DND-41 (cell line): ENCODE data around the gene XYLT1.

Experiments used
- ATAC-seq: fragments of 200-7000 bp; cut with Tn5 transposase; 3 replicates; pipeline ENCODE4 v1.9.1; 2021; ENCODE audit warnings: low read depth; ENCODE audit not compliant: insufficient read depth
- DNase-seq: peaks from one replicate; pipeline ENCODE4 v3.0.0-alpha.2; 2020
- H2AFZ ChIP-seq: 2 replicates; pipeline ENCODE4 v1.6.0; 2012; ENCODE audit warnings: low read depth, low read length
- H3K27ac ChIP-seq: 2 replicates; pipeline ENCODE4 v1.5.1; 2012; ENCODE audit warnings: low read length, inconsistent platforms
- H3K27me3 ChIP-seq: fragments of 200-600 bp; sonication (generic); 2 replicates; pipeline ENCODE4 v1.6.0; 2012; ENCODE audit warnings: low read length, mild to moderate bottlenecking, inconsistent platforms; ENCODE audit not compliant: insufficient read depth, poor library complexity
- H3K36me3 ChIP-seq: 2 replicates; pipeline ENCODE4 v1.5.1; 2012; ENCODE audit warnings: low read length, inconsistent platforms; ENCODE audit not compliant: insufficient read depth
- H3K4me1 ChIP-seq: 2 replicates; pipeline ENCODE4 v1.5.1; 2012; ENCODE audit warnings: mild to moderate bottlenecking, low read length; ENCODE audit not compliant: insufficient read depth
- H3K4me2 ChIP-seq: 2 replicates; pipeline ENCODE4 v1.6.0; 2012; ENCODE audit warnings: mild to moderate bottlenecking, moderate library complexity, low read length, inconsistent platforms; ENCODE audit not compliant: insufficient read depth
- H3K4me3 ChIP-seq, 2 experiments: fragments of 200-600 bp in 1 of 2; shearing (Covaris generic) in 1 of 2; 2 replicates each; pipeline ENCODE4 v1.5.1; 2012 to 2016; ENCODE audit warnings: inconsistent platforms in 2 of 2, low read length in 2 of 2, mild to moderate bottlenecking in 2 of 2, low read depth in 1 of 2, moderate library complexity in 1 of 2
- H3K79me2 ChIP-seq: 2 replicates; pipeline ENCODE4 v1.6.0; 2012; ENCODE audit warnings: low read length, inconsistent platforms; ENCODE audit not compliant: insufficient read depth
- H3K9ac ChIP-seq: 2 replicates; pipeline ENCODE4 v1.6.0; 2012; ENCODE audit warnings: low read depth, mild to moderate bottlenecking, inconsistent platforms, low read length, moderate library complexity
- H3K9me3 ChIP-seq: 2 replicates; pipeline ENCODE4 v1.5.1; 2012; ENCODE audit warnings: low read length, moderate library complexity, mild to moderate bottlenecking, inconsistent platforms; ENCODE audit not compliant: insufficient read depth, severe bottlenecking
- H4K20me1 ChIP-seq: 2 replicates; pipeline ENCODE4 v1.6.0; 2012; ENCODE audit warnings: low read length; ENCODE audit not compliant: insufficient read depth
- CTCF ChIP-seq: IDR thresholded peaks from 2 replicates; pipeline ENCODE4 v1.5.1; 2012; ENCODE audit warnings: borderline replicate concordance, low read length, moderate library complexity, mild to moderate bottlenecking; ENCODE audit not compliant: poor library complexity, severe bottlenecking; ENCODE audit errors: extremely low read depth
- EZH2 ChIP-seq: IDR thresholded peaks from 3 replicates; pipeline ENCODE4 v1.6.1; 2012; ENCODE audit warnings: borderline replicate concordance, low read depth, mild to moderate bottlenecking, moderate library complexity, low read length, inconsistent platforms; ENCODE audit not compliant: severe bottlenecking

Gene XYLT1

GRCh38 chr16:17470182-17470907, 415 bp downstream of the XYLT1 start:
- Histone ChIP-seq H3K79me2 (no peaks in the 10 kb centered on the region), H3K9me3 (no peaks in the 10 kb centered on the region), H3K36me3 (no peaks in the 10 kb centered on the region), H3K27ac (no peak overlapping the region), H4K20me1 (peaks cover 29% of the 10 kb centered on the region), H3K4me1 (peaks cover 35% of the 10 kb centered on the region), H3K4me3 (peak overlapping the region; percentile 10 to 61; a peak in 3 of 4 replicates), H3K4me2 (peak overlapping the region; percentile 88), H2AFZ (peak overlapping the region; percentile 68), H3K9ac (peak overlapping the region; percentile 52; the same call in 1 of the 2 replicates), H3K27me3 (peaks cover 33% of the 10 kb centered on the region)
- DNase-seq (peak; percentile 19), ATAC-seq (peak; percentile 54)
- TF ChIP-seq EZH2: peak; percentile 80
- no peak for TF ChIP-seq CTCF

- ATAC-seq (peak; percentile 43), DNase-seq (no peak)
- no peaks in the 10 kb centered on the region for H3K9me3 ChIP-seq
- no peaks in the 10 kb centered on the region for H3K36me3 ChIP-seq
- H3K9ac ChIP-seq: peak overlapping the region; percentile 52; the same call in 1 of the 2 replicates
- peaks cover 33% of the 10 kb centered on the region for H3K27me3 ChIP-seq
- no peak overlapping the region for H3K27ac ChIP-seq
- peaks cover 35% of the 10 kb centered on the region for H3K4me1 ChIP-seq
- TF ChIP-seq CTCF (no peak), EZH2 (no peak)
- H3K4me3 ChIP-seq: peak overlapping the region; percentile 10 to 61; a peak in 3 of 4 replicates
- H2AFZ ChIP-seq: peak overlapping the region; percentile 60; the same call in 1 of the 2 replicates
- peaks cover 26% of the 10 kb centered on the region for H4K20me1 ChIP-seq
- H3K79me2 ChIP-seq: no peaks in the 10 kb centered on the region
- peak overlapping the region; percentile 88 for H3K4me2 ChIP-seq
Observed at GRCh38 chr16:17469741-17470181, 999 bp downstream of the XYLT1 start.

GRCh38 chr16:17469011-17469740, 1.6 kb downstream of the XYLT1 start:
- H3K36me3 ChIP-seq: no peaks in the 10 kb centered on the region
- peaks cover 31% of the 10 kb centered on the region for H3K4me1 ChIP-seq
- DNase-seq (no peak), ATAC-seq (no peak)
- peak overlapping the region; percentile 52; the same call in 1 of the 2 replicates for H3K9ac ChIP-seq
- peaks cover 30% of the 10 kb centered on the region for H3K27me3 ChIP-seq
- no peaks in the 10 kb centered on the region for H3K9me3 ChIP-seq
- peak overlapping the region in 1 of 2 experiments; percentile 61; a peak in 2 of 4 replicates for H3K4me3 ChIP-seq
- TF ChIP-seq EZH2 (no peak), CTCF (no peak)
- no peak overlapping the region for H2AFZ ChIP-seq
- H3K27ac ChIP-seq: no peak overlapping the region
- H4K20me1 ChIP-seq: peaks cover 26% of the 10 kb centered on the region
- no peaks in the 10 kb centered on the region for H3K79me2 ChIP-seq
- H3K4me2 ChIP-seq: peak overlapping the region; percentile 88
